Endothelial cell of hepatic sinusoid (primary cell): Measurements from ENCODE around the gene AMH.
"Not testable (repeated sequence)": the region's sequence is repeated elsewhere in the genome, so short reads cannot be mapped to it uniquely, and the experiment has no call there.

Experiments used
- in situ Hi-C: cut with HindIII; loops from 2 replicates; pipeline ENCODE4 v1.10.0; 2017; ENCODE audit warnings: low sequenced_read_pairs

Gene AMH

GRCh38 chr19:2280633-2281264 is 31.6 kb downstream of the AMH start:
- in situ Hi-C loops = no loop called here

GRCh38 chr19:2281265-2282061 is 32.3 kb downstream of the AMH start:
- in situ Hi-C loops = not testable (repeated sequence)

- in situ Hi-C loops = no loop called here
Observed at GRCh38 chr19:2282062-2282861, 33.1 kb downstream of the AMH start, which contains the start of gene PEAK3. Gene PEAK3, minus strand, starts transcription at chr19:2282175. Its CDS starts 1,244 bp downstream, at chr19:2280931.

- in situ Hi-C loops = no loop called here
Observed at GRCh38 chr19:2282862-2283237, 33.7 kb downstream of the AMH start.

GRCh38 chr19:2283835-2284507 is 34.8 kb downstream of the AMH start:
- in situ Hi-C loops = no loop called here

- in situ Hi-C loops = no loop called here
Observed at GRCh38 chr19:2286402-2287140, 37.4 kb downstream of the AMH start.

GRCh38 chr19:2287585-2288337 is 38.6 kb downstream of the AMH start:
- in situ Hi-C loops = no loop called here

GRCh38 chr19:2288338-2288817 is 39.3 kb downstream of the AMH start:
- in situ Hi-C loops = no loop called here

- in situ Hi-C loops = no loop called here
Observed at GRCh38 chr19:2288818-2289713, 39.9 kb downstream of the AMH start.

- in situ Hi-C loops = no loop called here
Observed at GRCh38 chr19:2289714-2290435, 40.8 kb downstream of the AMH start.

- in situ Hi-C loops = no loop called here
Observed at GRCh38 chr19:2290441-2291184, 41.5 kb downstream of the AMH start.

GRCh38 chr19:2291185-2291751 is 42.1 kb downstream of the AMH start:
- in situ Hi-C loops = no loop called here

- in situ Hi-C loops = no loop called here
Observed at GRCh38 chr19:2294687-2295335, 45.7 kb downstream of the AMH start.

GRCh38 chr19:2296141-2296540 is 47.0 kb downstream of the AMH start:
- in situ Hi-C loops = no loop called here

- in situ Hi-C loops = no loop called here
Observed at GRCh38 chr19:2300533-2300932, 51.4 kb downstream of the AMH start.
